Measurements from ENCODE around the gene LRTM1. TPM values are rescaled to one million over a fixed set of nuclear protein-coding genes. Genes with fewer than 3 reads are reported as not detected.

Gene LRTM1
- total RNA-seq, 2 donors from 2014 or later, result not detected

GRCh38 chr3:54967731-54968161 is 39.9 kb upstream of the LRTM1 start:
- Histone ChIP-seq H3K4me3 (no peak overlapping the region), H3K4me1 (ENCODE audit: control insufficient read depth in 1 of 2, low read depth in 2 of 2) (no peaks in the 10 kb centered on the region), H3K9me3 (no peaks in the 10 kb centered on the region), H3K27ac (no peak overlapping the region), H3K27me3 (replicated peaks; ENCODE audit: insufficient read depth) (no peaks in the 10 kb centered on the region), H3K36me3 (no peaks in the 10 kb centered on the region)
- DNase-seq (ENCODE audit: low spot score) (no peak), ATAC-seq (ENCODE audit: insufficient number of reproducible peaks, low FRiP score, low read depth) (no peak)
- TF ChIP-seq CTCF (IDR thresholded peaks at IDR 0.05), result no peak

DNA sequence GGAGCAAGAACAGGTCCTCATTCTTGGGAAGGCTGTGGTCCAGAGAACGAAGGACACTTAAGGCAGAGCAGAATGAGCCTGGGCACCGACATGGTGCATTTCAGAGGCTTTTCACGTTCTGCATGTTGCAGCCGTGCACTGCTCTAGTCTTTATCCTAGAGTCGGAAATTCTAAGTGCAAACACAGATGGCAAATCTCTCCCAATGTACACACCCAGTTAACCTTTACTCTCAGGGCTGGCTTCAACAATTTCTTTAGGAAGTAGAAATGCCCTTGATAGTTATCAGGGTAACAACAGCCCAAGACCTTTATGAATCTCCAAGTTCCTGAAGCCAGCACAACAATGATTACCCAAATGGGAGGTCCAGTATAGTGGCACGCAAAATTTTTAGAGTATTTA is 39.1 kb upstream of the LRTM1 start:
- Histone ChIP-seq H3K27ac (no peak overlapping the region), H3K4me3 (no peak overlapping the region), H3K36me3 (no peaks in the 10 kb centered on the region), H3K27me3 (replicated peaks; ENCODE audit: insufficient read depth) (no peaks in the 10 kb centered on the region), H3K9me3 (no peaks in the 10 kb centered on the region), H3K4me1 (ENCODE audit: control insufficient read depth in 1 of 2, low read depth in 2 of 2) (no peaks in the 10 kb centered on the region)
- DNase-seq (ENCODE audit: low spot score) (no peak), ATAC-seq (ENCODE audit: insufficient number of reproducible peaks, low FRiP score, low read depth) (no peak)
- no peak for TF ChIP-seq CTCF (IDR thresholded peaks at IDR 0.05)

GRCh38 chr3:54965746-54966145 is 37.9 kb upstream of the LRTM1 start:
- no peak overlapping the region for H3K4me3 ChIP-seq
- DNase-seq (ENCODE audit: low spot score) (no peak), ATAC-seq (ENCODE audit: insufficient number of reproducible peaks, low FRiP score, low read depth) (no peak)
- H3K4me1 ChIP-seq (ENCODE audit: control insufficient read depth in 1 of 2, low read depth in 2 of 2), result no peaks in the 10 kb centered on the region
- H3K27me3 ChIP-seq (replicated peaks; ENCODE audit: insufficient read depth), result no peaks in the 10 kb centered on the region
- no peaks in the 10 kb centered on the region for H3K9me3 ChIP-seq
- H3K36me3 ChIP-seq, result no peaks in the 10 kb centered on the region
- no peak for TF ChIP-seq CTCF (IDR thresholded peaks at IDR 0.05)
- no peak overlapping the region for H3K27ac ChIP-seq

- no peak for TF ChIP-seq CTCF (IDR thresholded peaks at IDR 0.05)
- DNase-seq (ENCODE audit: low spot score) (no peak), ATAC-seq (ENCODE audit: insufficient number of reproducible peaks, low FRiP score, low read depth) (no peak)
- no peak overlapping the region for H3K27ac ChIP-seq
- H3K36me3 ChIP-seq, result no peaks in the 10 kb centered on the region
- H3K9me3 ChIP-seq, result no peaks in the 10 kb centered on the region
- H3K4me1 ChIP-seq (ENCODE audit: control insufficient read depth in 1 of 2, low read depth in 2 of 2), result no peaks in the 10 kb centered on the region
- H3K4me3 ChIP-seq, result no peak overlapping the region
- no peaks in the 10 kb centered on the region for H3K27me3 ChIP-seq (replicated peaks; ENCODE audit: insufficient read depth)
These were observed 36.2 kb upstream of the LRTM1 start for GRCh38 chr3:54964081-54964480.

DNA sequence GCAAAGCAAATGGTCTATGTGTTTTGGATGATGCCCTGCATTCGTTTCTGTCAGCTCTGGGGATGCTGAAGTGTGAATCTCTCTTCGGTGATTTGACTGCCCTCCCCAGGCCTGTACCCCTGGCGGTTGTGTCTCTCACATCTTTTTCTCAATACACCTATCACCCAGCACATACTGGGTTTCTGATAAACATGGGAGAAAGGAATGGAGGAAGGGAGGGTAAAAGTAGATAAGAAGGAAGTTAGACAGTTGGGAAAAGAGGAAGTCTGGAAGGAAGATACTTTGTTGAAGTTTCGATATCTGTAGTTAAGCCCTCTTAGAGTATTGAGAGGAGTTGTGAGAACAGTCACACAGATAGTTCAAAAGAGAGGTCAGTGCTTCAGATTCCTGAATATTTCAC is 35.8 kb upstream of the LRTM1 start:
- Histone ChIP-seq H3K9me3 (no peaks in the 10 kb centered on the region), H3K27me3 (replicated peaks; ENCODE audit: insufficient read depth) (no peaks in the 10 kb centered on the region), H3K36me3 (no peaks in the 10 kb centered on the region), H3K27ac (no peak overlapping the region), H3K4me3 (no peak overlapping the region), H3K4me1 (ENCODE audit: control insufficient read depth in 1 of 2, low read depth in 2 of 2) (no peaks in the 10 kb centered on the region)
- DNase-seq (ENCODE audit: low spot score), result no peak
- no peak for ATAC-seq (ENCODE audit: insufficient number of reproducible peaks, low FRiP score, low read depth)
- no peak for TF ChIP-seq CTCF (IDR thresholded peaks at IDR 0.05)
